Memory B cell (primary cell): ENCODE data around the gene RNF212B.

Source experiments
- ATAC-seq: fragments of 150-1000 bp; cut with Tn5 transposase; 2 replicates; pipeline ENCODE4 v1.10.0; 2021; ENCODE audit warnings: low read depth, mild to moderate bottlenecking, moderate library complexity
- DNase-seq, 2 donors: peaks; one replicate each; pipeline ENCODE4 v3.0.0; 2022; ENCODE audit warnings: low spot score in 2 of 2
- H3K27ac Mint-ChIP-seq: one replicate; pipeline ENCODE4 v1.8.0; 2022; ENCODE audit warnings: mild to moderate bottlenecking, moderate library complexity, mixed read lengths
- H3K27me3 Mint-ChIP-seq: one replicate; pipeline ENCODE4 v1.8.0; 2022; ENCODE audit warnings: mixed read lengths
- H3K36me3 Mint-ChIP-seq: one replicate; pipeline ENCODE4 v1.8.0; 2022; ENCODE audit warnings: mild to moderate bottlenecking, mixed read lengths
- H3K4me1 Mint-ChIP-seq: one replicate; pipeline ENCODE4 v1.8.0; 2022; ENCODE audit warnings: mixed read lengths
- H3K4me3 Mint-ChIP-seq: one replicate; pipeline ENCODE4 v1.8.0; 2022; ENCODE audit warnings: mild to moderate bottlenecking, moderate library complexity, mixed read lengths
- H3K9me3 Mint-ChIP-seq: one replicate; pipeline ENCODE4 v1.8.0; 2022; ENCODE audit warnings: mixed read lengths

Gene RNF212B

DNA sequence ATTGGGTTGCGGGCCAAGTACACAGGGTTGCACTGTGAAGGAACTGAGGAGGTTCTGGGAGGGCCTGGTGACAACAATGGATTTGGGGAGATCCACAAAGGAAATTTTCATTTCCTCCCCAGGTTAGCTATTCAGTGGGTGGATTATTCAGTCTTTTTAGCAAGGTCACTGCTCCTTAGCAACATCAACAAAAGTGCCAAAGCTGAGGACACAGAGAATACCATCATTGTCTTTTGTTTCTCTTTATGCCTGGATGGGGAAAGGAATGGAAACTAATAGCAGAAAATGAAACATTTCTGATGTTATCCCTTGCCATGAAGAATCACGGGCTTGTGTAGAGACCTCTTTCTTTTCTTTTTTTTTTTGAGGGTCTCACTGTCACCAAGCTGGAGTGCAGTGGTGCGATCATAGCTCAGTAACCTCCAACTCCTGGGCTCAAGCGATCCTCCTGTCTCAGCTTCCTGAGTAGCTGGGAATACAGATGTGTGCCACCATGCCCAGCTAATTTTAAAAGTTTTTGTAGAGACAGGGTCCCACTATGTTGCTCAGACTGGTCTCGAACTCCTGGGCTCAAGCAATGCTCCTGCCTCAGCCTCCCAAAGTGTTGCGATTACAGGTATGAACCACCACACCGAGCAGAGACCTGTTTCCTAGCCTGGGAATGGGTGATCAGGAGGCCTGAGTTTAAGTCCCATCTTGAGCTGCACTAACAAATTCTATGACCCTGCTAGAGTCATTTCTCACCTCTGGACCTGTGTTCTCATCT lies 58.5 kb downstream of the RNF212B start:
- no peaks in the 10 kb centered on the region for H3K9me3 Mint-ChIP-seq
- peaks cover 17% of the 10 kb centered on the region for H3K4me1 Mint-ChIP-seq
- no peak overlapping the region for H3K4me3 Mint-ChIP-seq
- H3K36me3 Mint-ChIP-seq: peaks cover 4% of the 10 kb centered on the region
- no peak for DNase-seq
- H3K27me3 Mint-ChIP-seq: no peaks in the 10 kb centered on the region
- ATAC-seq: no peak
- peak overlapping the region; percentile 54 for H3K27ac Mint-ChIP-seq

DNA sequence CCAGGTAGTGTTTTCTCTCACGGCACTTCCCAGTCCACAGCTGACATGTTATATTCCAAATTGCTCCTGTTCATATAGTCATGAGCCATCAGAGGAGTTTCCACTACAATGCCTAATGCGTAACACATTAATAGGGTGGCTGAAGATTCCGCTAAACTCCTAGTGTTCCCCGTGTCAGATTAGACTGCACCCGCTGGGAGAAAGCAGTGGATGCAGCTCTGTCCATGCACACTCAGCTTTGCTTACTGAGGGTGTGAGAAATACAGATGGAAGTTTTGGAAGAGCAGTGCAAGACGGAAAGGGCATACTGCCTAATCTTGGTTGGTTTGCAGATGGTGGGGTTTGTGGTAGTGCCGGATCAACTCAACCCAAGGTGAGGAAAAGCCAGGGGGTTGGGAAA lies 59.4 kb downstream of the RNF212B start:
- no peak for DNase-seq
- H3K4me3 Mint-ChIP-seq: no peak overlapping the region
- peak overlapping the region; percentile 54 for H3K27ac Mint-ChIP-seq
- no peaks in the 10 kb centered on the region for H3K9me3 Mint-ChIP-seq
- peaks cover 18% of the 10 kb centered on the region for H3K4me1 Mint-ChIP-seq
- no peaks in the 10 kb centered on the region for H3K27me3 Mint-ChIP-seq
- peaks cover 4% of the 10 kb centered on the region for H3K36me3 Mint-ChIP-seq
- no peak for ATAC-seq

DNA sequence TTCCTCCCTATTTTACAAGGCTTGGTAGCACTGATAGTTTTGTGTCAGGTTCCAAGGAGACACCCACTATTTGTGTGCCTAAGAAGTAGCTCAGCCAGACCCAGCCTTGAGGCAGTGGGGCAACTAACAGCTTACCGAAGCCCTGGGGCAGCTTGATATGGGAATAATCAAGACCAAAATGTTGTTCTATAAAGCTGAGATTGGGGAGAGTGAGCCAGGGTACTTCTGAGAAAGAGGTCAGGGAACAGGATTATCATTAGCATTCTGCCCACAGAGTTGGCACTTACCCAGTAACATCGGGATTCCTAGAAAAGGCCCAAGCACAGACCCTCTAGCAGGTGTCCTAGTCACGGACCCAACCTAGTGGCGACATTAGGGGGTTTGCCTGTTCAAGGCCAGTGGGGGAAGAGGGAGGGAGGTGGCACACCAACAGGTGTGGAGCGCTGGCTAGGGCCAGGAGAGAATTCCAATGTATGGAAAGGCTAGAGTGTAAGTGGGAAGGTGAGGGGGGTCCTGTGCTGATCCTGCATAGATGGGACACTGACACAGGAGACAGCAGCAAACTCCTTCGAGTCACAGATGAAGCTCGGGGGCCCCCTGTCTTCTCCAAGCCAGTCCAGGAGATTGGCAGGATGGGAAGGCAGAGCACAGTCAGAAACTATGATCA lies 60.0 kb downstream of the RNF212B start:
- no peak overlapping the region for H3K27ac Mint-ChIP-seq

DNA sequence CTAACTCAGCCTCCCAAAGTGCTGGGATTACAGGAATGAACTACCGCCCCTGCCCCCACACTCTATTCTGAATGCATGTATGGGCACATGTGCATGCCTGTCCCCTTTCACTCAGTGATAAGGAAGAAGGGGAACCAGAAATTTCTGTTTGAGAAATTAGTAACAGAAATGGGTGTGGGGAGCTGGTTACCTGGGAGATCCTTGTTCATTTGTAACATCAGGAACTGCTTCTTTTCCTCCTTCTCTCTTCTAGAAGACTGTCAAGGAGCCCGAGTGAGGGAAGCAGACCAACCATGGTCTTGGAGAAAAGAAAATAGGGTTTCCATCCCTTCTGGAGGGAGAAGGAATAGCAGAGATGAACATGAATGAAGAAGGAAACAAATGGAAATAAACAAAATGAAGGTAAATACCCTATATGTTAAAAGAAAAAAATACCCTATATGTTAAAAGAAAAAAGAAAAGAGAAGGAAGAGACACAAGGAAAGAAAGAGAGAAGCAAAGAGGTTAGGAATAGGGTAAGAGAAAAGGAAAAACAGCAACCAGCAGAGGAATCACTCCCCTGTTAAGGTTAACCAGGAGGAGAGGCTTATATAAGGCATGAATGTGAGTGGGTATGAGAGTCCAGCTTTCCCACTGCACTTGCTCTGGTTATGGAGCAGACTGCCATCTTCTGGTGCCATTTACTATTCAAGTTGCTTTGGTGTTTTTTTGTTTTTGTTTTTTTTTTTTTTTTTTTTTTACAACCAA lies 61.6 kb downstream of the RNF212B start:
- peak overlapping the region; percentile 97 for H3K27ac Mint-ChIP-seq
- H3K36me3 Mint-ChIP-seq: peaks cover 4% of the 10 kb centered on the region
- no peak for DNase-seq
- ATAC-seq: no peak
- H3K4me3 Mint-ChIP-seq: peak overlapping the region; percentile 28
- H3K9me3 Mint-ChIP-seq: no peaks in the 10 kb centered on the region
- peaks cover 23% of the 10 kb centered on the region for H3K4me1 Mint-ChIP-seq
- H3K27me3 Mint-ChIP-seq: no peaks in the 10 kb centered on the region

More for the DNA sequence above, 60.0 kb downstream of the RNF212B start:
- DNase-seq (no peak), ATAC-seq (no peak)
- Mint-ChIP-seq H3K4me3 (no peak overlapping the region), H3K4me1 (peaks cover 20% of the 10 kb centered on the region), H3K36me3 (peaks cover 4% of the 10 kb centered on the region), H3K27me3 (no peaks in the 10 kb centered on the region), H3K9me3 (no peaks in the 10 kb centered on the region)

DNA sequence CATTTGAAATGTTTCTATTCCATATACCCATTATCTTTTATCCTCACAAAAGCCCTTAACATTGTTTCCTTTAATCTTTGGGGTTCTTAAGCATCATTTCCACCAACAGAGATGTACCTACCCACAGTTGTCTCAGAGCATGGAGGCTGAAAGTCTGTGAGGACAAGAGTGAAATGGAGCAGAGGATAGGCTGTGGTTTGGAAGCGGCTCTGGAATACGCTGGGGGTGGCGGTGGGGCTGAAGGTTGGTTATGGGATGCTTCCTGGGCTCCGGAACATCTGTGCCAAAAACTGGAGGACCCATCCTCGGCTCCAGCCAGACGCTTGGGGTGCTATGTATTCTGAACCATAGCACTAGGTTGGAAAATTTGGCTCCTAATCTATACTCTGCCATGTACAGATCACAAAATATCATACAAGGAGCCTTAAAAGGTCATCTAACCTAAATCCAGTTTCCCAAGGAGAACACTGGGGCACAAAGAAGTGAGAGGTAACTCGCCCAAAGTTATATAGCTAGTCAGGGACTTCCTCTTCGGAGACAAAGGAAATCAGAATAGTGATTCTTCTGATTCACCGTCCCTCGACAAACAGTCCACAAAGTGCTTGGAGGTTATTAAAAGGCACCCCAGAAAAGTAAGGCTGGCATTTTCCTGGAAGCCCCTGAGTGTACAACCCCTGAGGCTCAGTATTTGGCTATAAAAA lies 62.4 kb downstream of the RNF212B start:
- H3K36me3 Mint-ChIP-seq: peaks cover 4% of the 10 kb centered on the region
- no peaks in the 10 kb centered on the region for H3K27me3 Mint-ChIP-seq
- no peak for DNase-seq
- peak overlapping the region; percentile 97 for H3K27ac Mint-ChIP-seq
- H3K4me1 Mint-ChIP-seq: peaks cover 19% of the 10 kb centered on the region
- ATAC-seq: no peak
- H3K9me3 Mint-ChIP-seq: no peaks in the 10 kb centered on the region
- peak overlapping the region; percentile 98 for H3K4me3 Mint-ChIP-seq

DNA sequence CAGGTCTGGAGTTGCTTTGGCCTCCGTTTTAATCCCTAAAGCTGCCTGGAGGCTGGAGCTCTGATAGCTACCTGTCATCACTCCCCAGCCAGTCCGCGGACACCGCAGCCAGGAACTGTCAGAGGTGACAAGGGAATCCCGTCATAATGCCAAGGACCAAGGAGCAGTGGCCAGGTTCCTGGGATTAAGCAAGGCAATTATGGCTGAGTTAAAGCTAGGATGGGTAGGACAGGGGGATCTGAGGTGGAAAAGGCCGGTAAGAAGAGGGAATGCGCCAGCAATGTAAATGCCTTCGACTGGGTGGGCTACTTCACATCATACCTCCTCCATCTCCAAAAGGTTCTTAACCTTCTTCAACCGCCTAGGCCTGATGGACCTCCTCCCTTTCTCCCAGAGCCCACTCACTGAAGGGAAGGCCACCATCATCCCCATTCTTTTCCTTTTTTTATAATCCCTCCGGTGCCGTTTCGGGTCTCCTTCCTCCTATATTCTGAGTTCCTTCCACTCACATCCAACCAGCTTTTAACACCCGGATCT lies 63.0 kb downstream of the RNF212B start:
- Mint-ChIP-seq H3K9me3 (no peaks in the 10 kb centered on the region), H3K27ac (peak overlapping the region; percentile 97), H3K36me3 (peaks cover 4% of the 10 kb centered on the region), H3K4me1 (peaks cover 19% of the 10 kb centered on the region), H3K4me3 (peak overlapping the region; percentile 98), H3K27me3 (no peaks in the 10 kb centered on the region)
- ATAC-seq (no peak), DNase-seq (no peak)

DNA sequence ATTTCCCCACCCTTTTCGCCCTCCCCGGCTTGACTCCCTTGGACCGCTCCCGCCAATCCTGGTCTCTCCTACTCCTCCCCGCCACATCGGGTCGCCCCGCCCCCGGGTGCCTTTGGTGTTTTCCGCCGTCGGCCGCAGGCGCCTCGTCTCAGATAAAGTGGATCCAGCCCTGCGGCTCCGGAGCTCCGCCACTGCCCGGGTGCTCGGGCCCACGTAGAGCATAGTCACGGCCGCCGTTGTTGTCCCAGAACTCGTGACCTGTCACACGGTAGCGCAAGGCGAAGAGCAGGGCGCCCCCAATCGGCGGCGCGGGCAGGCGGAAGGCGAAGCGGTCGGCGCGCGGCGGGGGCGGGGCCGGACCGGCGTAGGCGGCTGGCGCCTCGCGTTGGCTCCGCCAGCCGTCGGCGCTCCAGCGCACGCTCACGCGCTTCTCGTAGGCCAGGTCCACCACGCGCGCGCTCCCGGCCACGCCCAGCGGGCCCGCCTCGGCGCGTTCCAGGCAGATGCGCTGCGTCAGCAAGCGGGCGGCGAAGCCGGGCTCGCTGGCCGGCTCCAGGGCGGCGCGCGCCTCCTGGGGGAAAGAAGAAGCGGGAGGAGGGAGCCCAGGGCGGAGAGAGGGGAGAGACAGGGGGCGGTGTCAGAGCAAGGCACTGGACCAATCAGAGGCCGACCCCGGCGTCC lies 63.7 kb downstream of the RNF212B start:
- DNase-seq: peak; percentile 98 to 99
- Mint-ChIP-seq H3K4me3 (peak overlapping the region; percentile 98), H3K4me1 (peaks cover 19% of the 10 kb centered on the region), H3K27ac (peak overlapping the region; percentile 97), H3K27me3 (no peaks in the 10 kb centered on the region), H3K9me3 (no peaks in the 10 kb centered on the region), H3K36me3 (peaks cover 4% of the 10 kb centered on the region)
- peak; percentile 71 for ATAC-seq

DNA sequence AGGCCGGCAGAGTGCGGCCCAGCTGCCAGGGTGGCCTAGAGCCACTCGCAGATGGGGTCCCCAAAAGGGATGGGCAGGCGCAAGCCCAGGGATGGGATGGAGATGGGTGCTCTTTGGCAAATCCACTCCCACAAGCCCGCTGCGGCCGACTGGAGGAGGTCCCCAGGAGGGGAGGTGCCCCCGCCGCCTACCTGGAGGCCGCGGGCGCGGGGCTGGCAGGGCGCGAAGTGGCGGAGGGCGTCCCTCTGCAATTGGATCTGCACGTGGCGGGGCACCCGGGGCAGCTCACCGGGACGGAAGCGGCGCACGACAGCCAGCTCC lies 64.2 kb downstream of the RNF212B start:
- Mint-ChIP-seq H3K36me3 (peaks cover 4% of the 10 kb centered on the region), H3K9me3 (no peaks in the 10 kb centered on the region), H3K27ac (peak overlapping the region; percentile 97), H3K27me3 (no peaks in the 10 kb centered on the region), H3K4me3 (peak overlapping the region; percentile 98), H3K4me1 (peaks cover 21% of the 10 kb centered on the region)
- peak; percentile 16 for ATAC-seq
- DNase-seq: no peak

DNA sequence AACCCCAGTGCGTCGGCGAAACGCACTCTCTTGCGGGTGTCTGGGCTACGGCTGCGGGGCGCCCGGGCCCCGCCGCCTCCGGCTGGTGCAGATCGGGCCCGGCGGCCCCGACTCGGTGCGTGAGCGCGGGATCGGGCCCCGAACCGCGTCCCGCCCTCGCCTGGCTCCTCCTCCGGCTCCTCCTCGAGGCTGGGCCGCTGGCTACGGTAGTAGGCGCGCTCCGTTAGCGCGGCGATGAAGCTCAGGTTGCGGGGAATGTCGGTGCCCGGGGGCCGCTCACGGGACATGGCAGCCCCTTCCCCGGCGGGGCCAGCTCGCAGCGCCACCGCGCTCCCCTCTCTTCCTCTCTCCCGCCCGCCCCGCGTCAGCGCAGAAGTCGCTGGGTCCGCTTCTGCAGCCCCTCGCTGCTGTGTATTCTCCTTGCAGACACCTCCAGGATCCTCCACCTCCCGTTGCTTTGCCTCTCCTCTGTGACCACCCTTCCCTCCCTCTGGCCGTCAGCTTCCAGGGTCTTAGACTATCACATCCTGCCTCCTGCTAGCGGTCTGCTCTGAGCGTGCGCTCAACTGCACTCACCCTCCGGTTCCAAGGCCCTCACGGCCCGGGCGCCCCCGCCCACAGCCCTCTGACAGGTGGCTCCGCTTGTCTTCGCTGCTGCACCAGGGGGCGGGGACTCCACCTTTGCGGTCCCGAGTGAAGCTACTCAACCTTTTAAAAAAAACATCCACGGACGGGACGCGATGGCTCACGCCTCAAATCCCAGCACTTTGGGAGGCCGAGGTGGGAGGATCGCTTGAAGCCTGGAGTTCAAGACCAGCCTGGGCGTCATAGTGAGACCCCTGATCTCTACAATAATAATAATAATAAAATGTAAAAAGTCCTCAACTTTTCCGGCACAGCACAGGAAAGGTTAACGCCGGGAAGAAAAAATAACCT lies 64.8 kb downstream of the RNF212B start, which contains the start of gene PPP1R3E:
PPP1R3E (minus strand) TSS at position 570 of the 936 bp plus-strand sequence; CDS start at position 287, 283 bp downstream.
- DNase-seq (peak; percentile 73 to 81), ATAC-seq (peak; percentile 50)
- Mint-ChIP-seq H3K9me3 (no peaks in the 10 kb centered on the region), H3K27ac (peak within 1 kb of the TSS; percentile 97), H3K4me1 (peaks cover 28% of the 10 kb centered on the region), H3K27me3 (no peaks in the 10 kb centered on the region), H3K4me3 (peak within 1 kb of the TSS; percentile 98), H3K36me3 (peaks cover 2% of the 10 kb centered on the region)

DNA sequence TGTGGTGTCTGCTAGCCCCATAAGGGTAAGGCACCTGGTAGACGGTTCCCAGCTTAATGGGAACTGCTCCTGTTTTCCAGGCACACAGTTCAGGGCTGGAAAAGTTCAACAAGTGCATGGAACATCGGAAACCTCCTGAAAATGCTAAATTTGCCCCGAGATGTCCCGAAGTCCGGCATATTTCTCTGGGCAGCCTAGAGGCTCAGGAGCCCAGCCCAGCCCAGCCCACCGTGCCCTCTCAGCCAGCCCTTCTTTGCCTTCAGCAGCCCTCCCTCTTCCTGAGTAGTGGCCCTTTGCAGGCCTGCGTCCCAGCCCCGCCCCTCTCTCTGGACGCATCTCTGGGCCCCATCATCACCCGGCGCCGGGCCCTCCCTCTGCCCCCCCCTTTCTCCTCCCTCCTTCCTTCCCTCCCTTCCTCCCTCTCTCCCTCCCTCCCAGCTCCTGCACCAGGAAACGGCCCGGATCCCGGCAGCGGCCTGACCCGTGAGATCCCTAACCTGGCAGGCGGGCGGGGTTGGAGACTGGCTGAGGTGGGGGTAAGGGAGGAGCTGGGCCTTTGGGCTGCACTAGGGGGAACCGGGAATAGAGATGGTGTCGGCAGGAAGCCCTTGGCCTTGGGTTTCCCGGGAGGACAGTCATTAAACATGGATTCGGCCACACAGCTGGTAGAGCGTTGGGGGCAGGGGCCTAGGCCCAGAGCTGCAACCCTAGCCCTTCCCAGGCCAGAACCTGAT lies 68.8 kb downstream of the RNF212B start, which contains the start of gene BCL2L2:
BCL2L2 (plus strand) TSS at position 422 of the 734 bp plus-strand sequence. CDS start 935 bp downstream, outside the sequence.
- Mint-ChIP-seq H3K4me1 (peaks cover 28% of the 10 kb centered on the region), H3K36me3 (no peaks in the 10 kb centered on the region), H3K4me3 (peak within 1 kb of the TSS; percentile 83), H3K27ac (peak within 1 kb of the TSS; percentile 87), H3K9me3 (no peaks in the 10 kb centered on the region), H3K27me3 (no peaks in the 10 kb centered on the region)
- ATAC-seq: no peak
- DNase-seq: peak in 1 of 2 donors; percentile 28

DNA sequence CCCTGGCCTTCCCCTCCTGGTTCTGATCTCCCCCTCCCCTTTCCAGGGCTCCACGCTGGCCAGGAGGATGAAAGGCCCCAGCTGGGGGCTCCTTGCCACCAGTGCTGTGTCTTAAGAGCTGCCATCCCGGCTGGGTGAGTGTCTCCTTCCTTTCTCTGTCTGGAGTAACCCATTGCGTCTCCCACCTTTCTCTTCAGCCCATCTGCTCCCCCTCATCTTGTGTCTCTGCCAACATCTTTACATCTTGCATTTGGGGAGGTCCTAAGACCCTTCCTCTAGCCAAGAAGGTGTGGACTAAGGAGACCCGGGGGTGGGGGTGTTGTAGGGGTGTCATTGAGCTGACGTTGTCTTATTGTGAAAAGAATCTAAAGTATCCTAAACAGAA lies 69.4 kb downstream of the RNF212B start:
- Mint-ChIP-seq H3K4me1 (peaks cover 28% of the 10 kb centered on the region), H3K27me3 (no peaks in the 10 kb centered on the region), H3K36me3 (no peaks in the 10 kb centered on the region), H3K9me3 (no peaks in the 10 kb centered on the region), H3K27ac (peak overlapping the region; percentile 87), H3K4me3 (peak overlapping the region; percentile 83)
- DNase-seq (no peak), ATAC-seq (no peak)
